Skeletal muscle satellite cell (primary cell): ENCODE measurements around the gene TUBB3.

Source experiments
- H3K27me3 ChIP-seq: 2 replicates; pipeline ENCODE4 v1.7.0; 2013; ENCODE audit warnings: low read length; ENCODE audit not compliant: control insufficient read depth, insufficient read depth
- H3K36me3 ChIP-seq: 2 replicates; pipeline ENCODE4 v1.7.0; 2013; ENCODE audit warnings: mild to moderate bottlenecking, control low read depth, low read length; ENCODE audit not compliant: insufficient read depth
- H3K4me1 ChIP-seq: 2 replicates; pipeline ENCODE4 v1.7.0; 2013; ENCODE audit warnings: low read length; ENCODE audit not compliant: control insufficient read depth, insufficient read depth
- H3K4me2 ChIP-seq: 2 replicates; pipeline ENCODE4 v1.7.0; 2013; ENCODE audit warnings: mild to moderate bottlenecking, low read length
- H3K4me3 ChIP-seq: 2 replicates; pipeline ENCODE4 v1.7.0; 2013; ENCODE audit warnings: low read length
- H3K9ac ChIP-seq: 2 replicates; pipeline ENCODE4 v1.7.0; 2013; ENCODE audit warnings: mild to moderate bottlenecking, low read depth, low read length, moderate library complexity
- H3K9me3 ChIP-seq: replicated peaks from 2 replicates; pipeline ENCODE4 v1.7.0; 2013; ENCODE audit warnings: mild to moderate bottlenecking, control low read depth, low read length

TUBB3 gene

GRCh38 chr16:89981414-89981813, 58.3 kb downstream of the TUBB3 start:
- H3K36me3 ChIP-seq: peaks cover 67% of the 10 kb centered on the region
- H3K9ac ChIP-seq: no peak overlapping the region
- no peak overlapping the region for H3K4me3 ChIP-seq
- no peak overlapping the region for H3K4me2 ChIP-seq
- no peaks in the 10 kb centered on the region for H3K27me3 ChIP-seq
- H3K9me3 ChIP-seq: no peaks in the 10 kb centered on the region
- H3K4me1 ChIP-seq: no peaks in the 10 kb centered on the region

GRCh38 chr16:89982318-89982717, 59.2 kb downstream of the TUBB3 start:
- H3K36me3 ChIP-seq: peaks cover 74% of the 10 kb centered on the region
- no peaks in the 10 kb centered on the region for H3K27me3 ChIP-seq
- H3K9me3 ChIP-seq: no peaks in the 10 kb centered on the region
- H3K4me1 ChIP-seq: no peaks in the 10 kb centered on the region
- no peak overlapping the region for H3K4me3 ChIP-seq
- no peak overlapping the region for H3K4me2 ChIP-seq
- no peak overlapping the region for H3K9ac ChIP-seq

GRCh38 chr16:89983536-89983935, 60.4 kb downstream of the TUBB3 start:
- Histone ChIP-seq H3K9ac (no peak overlapping the region), H3K9me3 (no peaks in the 10 kb centered on the region), H3K27me3 (no peaks in the 10 kb centered on the region), H3K4me3 (no peak overlapping the region), H3K36me3 (peaks cover 65% of the 10 kb centered on the region), H3K4me1 (no peaks in the 10 kb centered on the region), H3K4me2 (no peak overlapping the region)

- Histone ChIP-seq H3K4me1 (no peaks in the 10 kb centered on the region), H3K4me2 (no peak overlapping the region), H3K36me3 (peaks cover 66% of the 10 kb centered on the region), H3K4me3 (no peak overlapping the region), H3K9ac (no peak overlapping the region), H3K27me3 (no peaks in the 10 kb centered on the region), H3K9me3 (no peaks in the 10 kb centered on the region)
Measured at GRCh38 chr16:89984216-89984615, 61.1 kb downstream of the TUBB3 start.

GRCh38 chr16:89985219-89985618, 62.1 kb downstream of the TUBB3 start:
- Histone ChIP-seq H3K36me3 (peaks cover 61% of the 10 kb centered on the region), H3K9ac (no peak overlapping the region), H3K4me1 (no peaks in the 10 kb centered on the region), H3K4me2 (no peak overlapping the region), H3K9me3 (no peaks in the 10 kb centered on the region), H3K4me3 (no peak overlapping the region), H3K27me3 (no peaks in the 10 kb centered on the region)
